Thyroid gland (tissue), 4 donors: Measurements from ENCODE around the gene GTPBP1. TPM values are rescaled to one million over a fixed set of nuclear protein-coding genes. Genes with fewer than 3 reads are reported as not detected.
A peak's percentile ranks its signal among the peaks of the same experiment; 100 is the strongest.

ENCODE experiments used
- DNase-seq, 2 donors: peaks; one replicate each; pipeline ENCODE4 v3.0.0-alpha.2; 2019
- H3K27ac ChIP-seq, 3 donors: fragments of 200-600 bp; sonication (generic); 1 replicate in 2 of 3; 2 replicates in 1 of 3; pipeline ENCODE4 v1.5.1; 2016 to 2019; ENCODE audit warnings: mild to moderate bottlenecking in 1 of 3, moderate library complexity in 1 of 3
- H3K27me3 ChIP-seq: fragments of 200-600 bp; sonication (generic); one replicate; pipeline ENCODE4 v1.5.1; 2019
- H3K36me3 ChIP-seq, 2 donors: fragments of 200-600 bp; sonication (generic); one replicate each; pipeline ENCODE4 v1.5.1; 2016 to 2019
- H3K4me1 ChIP-seq, 2 donors: fragments of 200-600 bp; sonication (generic); one replicate each; pipeline ENCODE4 v1.5.1; 2017 to 2019
- H3K4me3 ChIP-seq, 3 donors: fragments of 200-600 bp; sonication (generic); replicated peaks in 1 of 3; 1 replicate in 2 of 3; 2 replicates in 1 of 3; pipeline ENCODE4 v1.5.1; 2016; ENCODE audit warnings: mild to moderate bottlenecking in 1 of 3
- H3K9me3 ChIP-seq: fragments of 200-600 bp; sonication (generic); one replicate; pipeline ENCODE4 v1.5.1; 2017
- CTCF ChIP-seq, 6 experiments: fragments of 200-600 bp in 3 of 6; fragments of 450-650 bp in 3 of 6; sonication (generic) in 3 of 6; IDR thresholded peaks; one replicate each; pipeline ENCODE4 v1.5.1; 2016 to 2019; ENCODE audit warnings: antibody characterized with exemption in 6 of 6, mild to moderate bottlenecking in 2 of 6, inconsistent platforms in 1 of 6, moderate library complexity in 1 of 6
- POLR2A ChIP-seq, 2 donors: fragments of 450-650 bp; IDR thresholded peaks; one replicate each; pipeline ENCODE4 v1.6.1; 2017; ENCODE audit warnings: antibody characterized with exemption in 2 of 2, mild to moderate bottlenecking in 2 of 2, moderate library complexity in 1 of 2
- WGBS, 2 donors: methylation state at CpG; one replicate each; pipeline ENCODE4 v1.1.5; 2017; 5-methylcytosine and 5-hydroxymethylcytosine counted together
- intact Hi-C: fragments of 100-400 bp; cut with DNase I; formaldehyde crosslinking; loops from one replicate; pipeline ENCODE4 v1.15.1; 2023
- total RNA-seq, 4 donors: library from RNA; depleted of rRNA; stranded (reverse); fragments of >200 nt; gene quantifications; one replicate each; pipeline ENCODE4 v1.2.3, GENCODE V29; 2016

Gene GTPBP1
- total RNA-seq, 4 donors from 2014 or later, result 51.6 to 117 (median 69.6) TPM

GRCh38 chr22:38700789-38701628 is 4.7 kb upstream of the GTPBP1 start, which contains the start of gene JOSD1:
TSS of gene JOSD1 (minus strand) at chr22:38700943. CDS start at chr22:38699987, 956 bp downstream.
- 0% methylated on average over 38 to 47 of the region's 94 CpGs for WGBS, 2 donors
- intact Hi-C loops, result no loop called here
- peaks cover 45 to 50% of the 10 kb centered on the region in 2 donors for H3K4me1 ChIP-seq

GRCh38 chr22:38704654-38705234 is 1.0 kb upstream of the GTPBP1 start:
- DNase-seq, result no peak
- intact Hi-C loops, result loop anchor here (5.0 kb wide), 1 partner anchor 48 kb away; no protein-coding TSS in a partner anchor
- H3K27me3 ChIP-seq, result no peaks in the 10 kb centered on the region
- H3K36me3 ChIP-seq, result no peaks in the 10 kb centered on the region
- no peak for TF ChIP-seq POLR2A (IDR thresholded peaks at IDR 0.05)
- TF ChIP-seq CTCF (IDR thresholded peaks at IDR 0.05), result no peak
- peaks cover 21 to 31% of the 10 kb centered on the region in 2 donors for H3K4me1 ChIP-seq
- H3K9me3 ChIP-seq, result no peaks in the 10 kb centered on the region
- WGBS, 2 donors, result 20 to 23% methylated on average over 10 of the region's 10 CpGs
- H3K27ac ChIP-seq, result peak overlapping the region; percentile 11 to 79 (median 72)
- no peak overlapping the region for H3K4me3 ChIP-seq

More at GRCh38 chr22:38700789-38701628, 4.7 kb upstream of the GTPBP1 start, which contains the start of gene JOSD1:
- Histone ChIP-seq H3K4me3 (peak within 1 kb of the TSS; percentile 66 to 98 (median 91)), H3K27me3 (no peaks in the 10 kb centered on the region), H3K27ac (peak within 1 kb of the TSS; percentile 91 to 99 (median 98)), H3K9me3 (no peaks in the 10 kb centered on the region), H3K36me3 (no peaks in the 10 kb centered on the region)
- TF ChIP-seq CTCF (IDR thresholded peaks at IDR 0.05) (peak in 2 of 6 experiments; percentile 17 to 27), POLR2A (IDR thresholded peaks at IDR 0.05) (peak; percentile 88 to 99)
- DNase-seq, result peak; percentile 92 to 94

- peak in 1 of 2 donors; percentile 38 for TF ChIP-seq POLR2A (IDR thresholded peaks at IDR 0.05)
- no peak for TF ChIP-seq CTCF (IDR thresholded peaks at IDR 0.05)
- H3K27me3 ChIP-seq, result no peaks in the 10 kb centered on the region
- WGBS, 2 donors, result 0 to 1% methylated on average over 20 to 38 of the region's 80 CpGs
- no peaks in the 10 kb centered on the region for H3K36me3 ChIP-seq
- DNase-seq, result peak; percentile 53 to 55
- peaks cover 18 to 30% of the 10 kb centered on the region in 2 donors for H3K4me1 ChIP-seq
- peak overlapping the region; percentile 74 to 96 (median 81) for H3K4me3 ChIP-seq
- peak overlapping the region; percentile 90 to 97 (median 93) for H3K27ac ChIP-seq
- H3K9me3 ChIP-seq, result no peaks in the 10 kb centered on the region
- intact Hi-C loops, result loop anchor here (5.0 kb wide), 1 partner anchor 46 kb away; no protein-coding TSS in a partner anchor
Measured at GRCh38 chr22:38706101-38706900, 557 bp downstream of the GTPBP1 start.

- H3K27ac ChIP-seq, result peak overlapping the region; percentile 90 to 97 (median 93)
- 4 to 5% methylated on average over 4 of the region's 4 CpGs for WGBS, 2 donors
Measured at GRCh38 chr22:38706901-38707195, 1.1 kb downstream of the GTPBP1 start.

More at GRCh38 chr22:38706901-38707195, 1.1 kb downstream of the GTPBP1 start:
- Histone ChIP-seq H3K4me3 (peak overlapping the region; percentile 74 to 96 (median 81)), H3K36me3 (no peaks in the 10 kb centered on the region), H3K27me3 (no peaks in the 10 kb centered on the region), H3K9me3 (no peaks in the 10 kb centered on the region), H3K4me1 (peaks cover 13 to 25% of the 10 kb centered on the region in 2 donors)
- DNase-seq, result no peak
- intact Hi-C loops, result loop anchor here (5.0 kb wide), 1 partner anchor 45 kb away; no protein-coding TSS in a partner anchor
- TF ChIP-seq POLR2A (IDR thresholded peaks at IDR 0.05), result no peak
- TF ChIP-seq CTCF (IDR thresholded peaks at IDR 0.05), result no peak
